ENCODE data around the gene PLCG1. TPM values are rescaled to one million over a fixed set of nuclear protein-coding genes. Genes with fewer than 3 reads are reported as not detected.
A peak's percentile ranks its signal among the peaks of the same experiment; 100 is the strongest.

Gene PLCG1
- polyA plus RNA-seq, 4 donors = 27.6 to 106 (median 51.2) TPM

DNA sequence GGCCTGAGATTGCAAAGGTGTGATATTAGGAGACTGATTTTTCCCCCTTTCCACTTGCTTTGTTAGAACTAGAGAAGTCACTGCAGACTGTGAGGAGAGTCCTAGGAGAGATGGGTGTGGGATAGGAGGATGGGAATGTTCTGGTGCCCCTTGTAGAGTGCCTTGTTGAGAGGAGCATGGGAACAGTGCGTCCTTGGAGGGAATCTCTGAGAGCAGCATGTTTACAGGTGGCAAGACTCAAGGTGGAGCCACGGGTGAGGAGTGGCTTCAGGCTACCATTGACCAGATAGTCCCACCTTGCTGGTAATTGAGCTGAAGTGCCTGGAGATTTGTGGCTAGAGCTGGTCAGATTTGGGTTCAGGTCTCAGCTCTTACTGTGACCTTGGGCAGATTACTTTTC lies 6.0 kb downstream of the PLCG1 start:
- H3K27me3 ChIP-seq (ENCODE audit: control insufficient read depth in 3 of 3, insufficient read depth in 3 of 3, low read length in 3 of 3) = no peaks in the 10 kb centered on the region
- no peak overlapping the region for H3K27ac ChIP-seq (ENCODE audit: low read depth in 1 of 3, low read length in 2 of 3)
- H3K4me3 ChIP-seq (ENCODE audit: low read depth in 1 of 3, low read length in 3 of 3) = no peak overlapping the region
- peaks cover 0 to 44% (median 0%) of the 10 kb centered on the region in 3 donors for H3K36me3 ChIP-seq (ENCODE audit: control insufficient read depth in 3 of 3, insufficient read depth in 2 of 3, low read depth in 1 of 3, low read length in 3 of 3)
- FAIRE-seq (no peak), DNase-seq (no peak)
- H3K4me1 ChIP-seq (ENCODE audit: control insufficient read depth in 3 of 3, insufficient read depth in 2 of 3, low read depth in 1 of 3, low read length in 2 of 3) = peaks cover 30 to 61% (median 36%) of the 10 kb centered on the region in 3 donors
- no peaks in the 10 kb centered on the region for H3K9me3 ChIP-seq (ENCODE audit: control insufficient read depth in 2 of 2, insufficient read depth in 1 of 2, low read depth in 1 of 2, low read length in 1 of 2)
- 41 to 67% (median 52%) methylated on average over 2 of the region's 2 CpGs for WGBS, 3 donors

- H3K4me1 ChIP-seq (ENCODE audit: control insufficient read depth in 3 of 3, insufficient read depth in 2 of 3, low read depth in 1 of 3, low read length in 2 of 3) = peaks cover 30 to 68% (median 45%) of the 10 kb centered on the region in 3 donors
- no peak overlapping the region for H3K4me3 ChIP-seq (ENCODE audit: low read depth in 1 of 3, low read length in 3 of 3)
- 92 to 96% (median 96%) methylated on average over 2 of the region's 2 CpGs for WGBS, 3 donors
- DNase-seq (no peak), FAIRE-seq (no peak)
- H3K9me3 ChIP-seq (ENCODE audit: control insufficient read depth in 2 of 2, insufficient read depth in 1 of 2, low read depth in 1 of 2, low read length in 1 of 2) = no peaks in the 10 kb centered on the region
- H3K27ac ChIP-seq (ENCODE audit: low read depth in 1 of 3, low read length in 2 of 3) = peak overlapping the region in 1 of 3 donors; percentile 1
- H3K36me3 ChIP-seq (ENCODE audit: control insufficient read depth in 3 of 3, insufficient read depth in 2 of 3, low read depth in 1 of 3, low read length in 3 of 3) = peaks cover 0 to 37% (median 0%) of the 10 kb centered on the region in 3 donors
- no peaks in the 10 kb centered on the region for H3K27me3 ChIP-seq (ENCODE audit: control insufficient read depth in 3 of 3, insufficient read depth in 3 of 3, low read length in 3 of 3)
These were observed 8.0 kb downstream of the PLCG1 start for GRCh38 chr20:41145317-41145716.

- H3K27me3 ChIP-seq (ENCODE audit: control insufficient read depth in 3 of 3, insufficient read depth in 3 of 3, low read length in 3 of 3) = no peaks in the 10 kb centered on the region
- FAIRE-seq = no peak
- peaks cover 0 to 42% (median 0%) of the 10 kb centered on the region in 3 donors for H3K36me3 ChIP-seq (ENCODE audit: control insufficient read depth in 3 of 3, insufficient read depth in 2 of 3, low read depth in 1 of 3, low read length in 3 of 3)
- H3K4me1 ChIP-seq (ENCODE audit: control insufficient read depth in 3 of 3, insufficient read depth in 2 of 3, low read depth in 1 of 3, low read length in 2 of 3) = peaks cover 29 to 67% (median 39%) of the 10 kb centered on the region in 3 donors
- 66 to 74% (median 72%) methylated on average over 12 of the region's 12 CpGs for WGBS, 3 donors
- H3K27ac ChIP-seq (ENCODE audit: low read depth in 1 of 3, low read length in 2 of 3) = peak overlapping the region in 1 of 3 donors; percentile 56
- no peak for DNase-seq
- H3K9me3 ChIP-seq (ENCODE audit: control insufficient read depth in 2 of 2, insufficient read depth in 1 of 2, low read depth in 1 of 2, low read length in 1 of 2) = no peaks in the 10 kb centered on the region
- H3K4me3 ChIP-seq (ENCODE audit: low read depth in 1 of 3, low read length in 3 of 3) = no peak overlapping the region
These were observed 8.7 kb downstream of the PLCG1 start for GRCh38 chr20:41145821-41146620.

DNA sequence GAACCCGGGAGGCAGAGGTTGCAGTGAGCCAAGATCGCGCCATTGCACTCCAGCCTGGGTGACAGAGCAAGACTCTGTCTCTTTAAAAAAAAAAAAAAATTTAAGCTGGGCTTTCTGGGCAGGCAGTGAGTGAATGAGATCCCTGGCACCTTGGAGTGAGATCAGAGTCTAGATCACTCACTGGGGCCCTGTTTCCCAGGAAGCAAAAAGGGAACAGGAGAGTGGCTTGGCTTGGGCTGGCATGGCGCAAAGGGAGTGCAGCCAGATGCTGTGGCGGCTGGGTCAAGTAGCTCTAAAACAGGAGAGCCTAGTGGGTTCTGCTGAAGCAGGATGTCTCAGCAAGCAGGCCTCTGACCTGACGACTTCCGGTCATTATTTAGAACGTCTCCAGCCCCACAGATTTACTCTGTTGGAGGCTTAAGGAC lies 10.4 kb downstream of the PLCG1 start:
- Histone ChIP-seq H3K36me3 (ENCODE audit: control insufficient read depth in 3 of 3, insufficient read depth in 2 of 3, low read depth in 1 of 3, low read length in 3 of 3) (peaks cover 0 to 43% (median 0%) of the 10 kb centered on the region in 3 donors), H3K9me3 (ENCODE audit: control insufficient read depth in 2 of 2, insufficient read depth in 1 of 2, low read depth in 1 of 2, low read length in 1 of 2) (no peaks in the 10 kb centered on the region), H3K27ac (ENCODE audit: low read depth in 1 of 3, low read length in 2 of 3) (peak overlapping the region; percentile 64 to 93 (median 86)), H3K27me3 (ENCODE audit: control insufficient read depth in 3 of 3, insufficient read depth in 3 of 3, low read length in 3 of 3) (no peaks in the 10 kb centered on the region), H3K4me3 (ENCODE audit: low read depth in 1 of 3, low read length in 3 of 3) (no peak overlapping the region), H3K4me1 (ENCODE audit: control insufficient read depth in 3 of 3, insufficient read depth in 2 of 3, low read depth in 1 of 3, low read length in 2 of 3) (peaks cover 23 to 60% (median 42%) of the 10 kb centered on the region in 3 donors)
- 29 to 44% (median 44%) methylated on average over 8 of the region's 8 CpGs for WGBS, 3 donors
- no peak for FAIRE-seq
- peak; percentile 71 to 88 for DNase-seq

- no peak for DNase-seq
- H3K27me3 ChIP-seq (ENCODE audit: control insufficient read depth in 3 of 3, insufficient read depth in 3 of 3, low read length in 3 of 3) = no peaks in the 10 kb centered on the region
- H3K4me3 ChIP-seq (ENCODE audit: low read depth in 1 of 3, low read length in 3 of 3) = no peak overlapping the region
- FAIRE-seq = no peak
- H3K27ac ChIP-seq (ENCODE audit: low read depth in 1 of 3, low read length in 2 of 3) = peak overlapping the region; percentile 64 to 93 (median 76)
- peaks cover 0 to 37% (median 0%) of the 10 kb centered on the region in 3 donors for H3K36me3 ChIP-seq (ENCODE audit: control insufficient read depth in 3 of 3, insufficient read depth in 2 of 3, low read depth in 1 of 3, low read length in 3 of 3)
- WGBS, 3 donors = 76% methylated on average over 5 of the region's 5 CpGs
- H3K9me3 ChIP-seq (ENCODE audit: control insufficient read depth in 2 of 2, insufficient read depth in 1 of 2, low read depth in 1 of 2, low read length in 1 of 2) = no peaks in the 10 kb centered on the region
- peaks cover 16 to 58% (median 42%) of the 10 kb centered on the region in 3 donors for H3K4me1 ChIP-seq (ENCODE audit: control insufficient read depth in 3 of 3, insufficient read depth in 2 of 3, low read depth in 1 of 3, low read length in 2 of 3)
These were observed 11.6 kb downstream of the PLCG1 start for GRCh38 chr20:41148942-41149341.

- Histone ChIP-seq H3K27ac (ENCODE audit: low read depth in 1 of 3, low read length in 2 of 3) (peak overlapping the region; percentile 41 to 64 (median 58)), H3K9me3 (ENCODE audit: control insufficient read depth in 2 of 2, insufficient read depth in 1 of 2, low read depth in 1 of 2, low read length in 1 of 2) (no peaks in the 10 kb centered on the region), H3K4me3 (ENCODE audit: low read depth in 1 of 3, low read length in 3 of 3) (no peak overlapping the region), H3K36me3 (ENCODE audit: control insufficient read depth in 3 of 3, insufficient read depth in 2 of 3, low read depth in 1 of 3, low read length in 3 of 3) (peaks cover 0 to 44% (median 2%) of the 10 kb centered on the region in 3 donors), H3K27me3 (ENCODE audit: control insufficient read depth in 3 of 3, insufficient read depth in 3 of 3, low read length in 3 of 3) (no peaks in the 10 kb centered on the region), H3K4me1 (ENCODE audit: control insufficient read depth in 3 of 3, insufficient read depth in 2 of 3, low read depth in 1 of 3, low read length in 2 of 3) (peaks cover 16 to 54% (median 42%) of the 10 kb centered on the region in 3 donors)
- FAIRE-seq (no peak), DNase-seq (no peak)
- WGBS, 3 donors = 47 to 58% (median 52%) methylated on average over 3 of the region's 3 CpGs
These were observed 13.3 kb downstream of the PLCG1 start for GRCh38 chr20:41150664-41151063.

DNA sequence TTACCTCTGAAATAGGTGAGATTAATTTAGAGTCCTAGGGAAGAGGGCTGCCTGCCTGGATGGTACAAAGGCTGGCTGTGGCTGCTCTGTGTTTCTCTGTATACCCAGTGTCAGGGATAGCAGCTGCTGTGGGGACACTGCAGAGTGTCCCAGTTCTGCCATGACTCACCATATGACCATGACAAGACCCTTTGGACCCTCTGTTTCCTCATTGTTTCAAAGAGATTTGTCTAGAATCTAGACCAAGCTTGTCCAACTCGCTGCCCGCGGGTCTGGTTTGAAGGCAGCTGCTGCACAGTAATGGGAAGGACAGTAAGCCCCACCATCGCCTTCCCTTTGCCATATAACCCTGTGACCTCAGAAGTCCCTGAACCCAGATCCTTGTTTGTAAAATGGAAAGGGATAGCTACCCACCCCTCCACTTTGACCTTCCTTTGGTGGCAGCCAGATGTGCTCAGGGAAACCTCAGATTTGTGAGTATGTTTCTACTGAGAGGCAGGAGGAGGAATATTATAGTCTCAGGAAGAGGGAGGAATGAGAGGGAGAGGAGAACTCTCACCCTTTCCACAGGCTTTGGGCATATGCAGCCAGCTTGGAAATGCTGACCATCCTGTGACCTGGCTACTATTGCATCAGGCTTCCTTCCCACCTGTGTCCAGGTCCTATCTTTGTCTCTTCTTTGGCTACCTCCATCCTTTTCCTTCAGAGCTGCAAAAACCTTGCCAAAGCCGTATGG lies 14.0 kb downstream of the PLCG1 start:
- Histone ChIP-seq H3K27me3 (ENCODE audit: control insufficient read depth in 3 of 3, insufficient read depth in 3 of 3, low read length in 3 of 3) (no peaks in the 10 kb centered on the region), H3K36me3 (ENCODE audit: control insufficient read depth in 3 of 3, insufficient read depth in 2 of 3, low read depth in 1 of 3, low read length in 3 of 3) (peaks cover 0 to 40% (median 2%) of the 10 kb centered on the region in 3 donors), H3K4me1 (ENCODE audit: control insufficient read depth in 3 of 3, insufficient read depth in 2 of 3, low read depth in 1 of 3, low read length in 2 of 3) (peaks cover 14 to 53% (median 41%) of the 10 kb centered on the region in 3 donors), H3K9me3 (ENCODE audit: control insufficient read depth in 2 of 2, insufficient read depth in 1 of 2, low read depth in 1 of 2, low read length in 1 of 2) (no peaks in the 10 kb centered on the region), H3K4me3 (ENCODE audit: low read depth in 1 of 3, low read length in 3 of 3) (no peak overlapping the region), H3K27ac (ENCODE audit: low read depth in 1 of 3, low read length in 2 of 3) (peak overlapping the region in 2 of 3 donors; percentile 41 to 64)
- no peak for DNase-seq
- 89 to 95% (median 93%) methylated on average over 5 of the region's 5 CpGs for WGBS, 3 donors
- FAIRE-seq = no peak

GRCh38 chr20:41152108-41152757 lies 14.9 kb downstream of the PLCG1 start:
- peaks cover 12 to 50% (median 35%) of the 10 kb centered on the region in 3 donors for H3K4me1 ChIP-seq (ENCODE audit: control insufficient read depth in 3 of 3, insufficient read depth in 2 of 3, low read depth in 1 of 3, low read length in 2 of 3)

More at GRCh38 chr20:41152108-41152757, 14.9 kb downstream of the PLCG1 start:
- H3K36me3 ChIP-seq (ENCODE audit: control insufficient read depth in 3 of 3, insufficient read depth in 2 of 3, low read depth in 1 of 3, low read length in 3 of 3) = peaks cover 0 to 37% (median 2%) of the 10 kb centered on the region in 3 donors
- H3K4me3 ChIP-seq (ENCODE audit: low read depth in 1 of 3, low read length in 3 of 3) = no peak overlapping the region
- FAIRE-seq (no peak), DNase-seq (no peak)
- peak overlapping the region in 2 of 3 donors; percentile 13 to 15 for H3K27ac ChIP-seq (ENCODE audit: low read depth in 1 of 3, low read length in 2 of 3)
- no peaks in the 10 kb centered on the region for H3K27me3 ChIP-seq (ENCODE audit: control insufficient read depth in 3 of 3, insufficient read depth in 3 of 3, low read length in 3 of 3)
- WGBS, 3 donors = 54 to 57% (median 55%) methylated on average over 5 of the region's 5 CpGs
- H3K9me3 ChIP-seq (ENCODE audit: control insufficient read depth in 2 of 2, insufficient read depth in 1 of 2, low read depth in 1 of 2, low read length in 1 of 2) = no peaks in the 10 kb centered on the region

All from small intestine (tissue), 7 donors.